LoVo (cell line): ENCODE data around the gene ZNF276.
"Not testable (repeated sequence)": the region's sequence is repeated elsewhere in the genome, so short reads cannot be mapped to it uniquely, and the experiment has no call there.

Source experiments
- DNase-seq: peaks from one replicate; pipeline ENCODE4 v3.0.0-alpha.2; 2016; ENCODE audit warnings: low spot score

Gene ZNF276, protein sequence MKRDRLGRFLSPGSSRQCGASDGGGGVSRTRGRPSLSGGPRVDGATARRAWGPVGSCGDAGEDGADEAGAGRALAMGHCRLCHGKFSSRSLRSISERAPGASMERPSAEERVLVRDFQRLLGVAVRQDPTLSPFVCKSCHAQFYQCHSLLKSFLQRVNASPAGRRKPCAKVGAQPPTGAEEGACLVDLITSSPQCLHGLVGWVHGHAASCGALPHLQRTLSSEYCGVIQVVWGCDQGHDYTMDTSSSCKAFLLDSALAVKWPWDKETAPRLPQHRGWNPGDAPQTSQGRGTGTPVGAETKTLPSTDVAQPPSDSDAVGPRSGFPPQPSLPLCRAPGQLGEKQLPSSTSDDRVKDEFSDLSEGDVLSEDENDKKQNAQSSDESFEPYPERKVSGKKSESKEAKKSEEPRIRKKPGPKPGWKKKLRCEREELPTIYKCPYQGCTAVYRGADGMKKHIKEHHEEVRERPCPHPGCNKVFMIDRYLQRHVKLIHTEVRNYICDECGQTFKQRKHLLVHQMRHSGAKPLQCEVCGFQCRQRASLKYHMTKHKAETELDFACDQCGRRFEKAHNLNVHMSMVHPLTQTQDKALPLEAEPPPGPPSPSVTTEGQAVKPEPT

DNA sequence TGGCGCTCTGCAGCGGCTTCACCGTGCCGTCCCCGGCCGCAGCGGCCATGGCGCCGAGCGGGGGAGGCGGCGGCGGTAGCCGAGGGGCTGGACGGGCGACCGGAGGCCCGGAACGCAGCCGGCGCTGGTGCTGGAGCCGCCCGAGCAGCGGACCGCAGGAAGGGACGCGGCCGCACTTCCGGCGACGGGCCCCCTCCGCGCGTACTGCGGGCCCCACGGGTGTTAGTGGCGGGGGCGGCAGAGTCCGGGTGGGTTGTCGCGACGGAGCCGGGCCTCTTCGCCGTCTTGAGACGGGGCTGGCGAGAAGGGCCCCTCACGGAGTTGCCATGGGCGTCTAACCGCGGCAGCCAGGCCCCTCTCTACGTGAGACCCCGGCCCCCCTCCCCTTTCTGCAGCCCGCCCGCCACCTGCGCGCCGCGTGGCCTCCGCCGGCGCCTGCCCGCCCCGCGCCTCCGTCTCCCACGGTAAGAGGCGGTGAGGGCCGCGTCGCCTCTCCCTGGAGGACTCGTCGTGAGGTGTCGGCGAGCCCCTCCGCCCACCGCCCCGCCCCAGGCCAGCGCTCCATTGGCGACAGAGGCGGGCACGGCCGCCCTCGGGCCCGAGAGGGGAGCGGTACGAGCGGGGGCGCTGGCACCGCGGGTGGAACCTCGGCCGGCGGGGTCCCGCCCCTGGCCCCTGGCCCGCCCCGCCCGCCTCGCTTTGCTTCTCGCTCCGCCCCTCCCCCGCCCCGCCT lies at the start of gene ZNF276, which contains the start of gene VPS9D1:
Gene ZNF276 (plus strand): TSS at position 725 of the 733 bp plus-strand sequence. CDS start 104 bp downstream, outside the sequence.
Gene VPS9D1 (minus strand): TSS at position 86 of the 733 bp plus-strand sequence. CDS start 37 bp downstream, at position 49.
- peak; percentile 83 for DNase-seq

- not testable (repeated sequence) for DNase-seq
Measured at GRCh38 chr16:89671565-89671964, 49.8 kb upstream of the ZNF276 start.

GRCh38 chr16:89672177-89672941 lies 49.0 kb upstream of the ZNF276 start:
- no peak for DNase-seq

DNA sequence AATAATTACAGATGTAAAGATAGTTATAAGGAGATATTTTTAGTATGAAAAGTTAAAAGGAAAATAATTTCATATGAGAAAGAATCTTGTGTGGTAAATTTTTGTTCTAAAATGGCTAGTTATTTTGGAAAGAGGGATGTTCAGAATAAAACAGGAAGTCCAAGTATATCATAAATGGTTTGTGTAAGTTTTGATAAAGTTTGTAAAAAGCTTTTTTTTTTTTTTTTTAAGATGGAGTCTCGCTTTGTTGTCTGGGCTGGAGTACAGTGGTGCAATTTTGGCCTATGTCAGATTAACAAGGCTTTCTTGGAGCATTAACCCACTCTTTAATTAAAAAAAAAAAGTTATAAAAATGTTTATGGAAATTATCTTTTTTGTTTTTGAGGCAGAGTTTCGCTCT lies 43.1 kb upstream of the ZNF276 start:
- DNase-seq: no peak

GRCh38 chr16:89685916-89686315 lies 35.4 kb upstream of the ZNF276 start:
- no peak for DNase-seq

DNA sequence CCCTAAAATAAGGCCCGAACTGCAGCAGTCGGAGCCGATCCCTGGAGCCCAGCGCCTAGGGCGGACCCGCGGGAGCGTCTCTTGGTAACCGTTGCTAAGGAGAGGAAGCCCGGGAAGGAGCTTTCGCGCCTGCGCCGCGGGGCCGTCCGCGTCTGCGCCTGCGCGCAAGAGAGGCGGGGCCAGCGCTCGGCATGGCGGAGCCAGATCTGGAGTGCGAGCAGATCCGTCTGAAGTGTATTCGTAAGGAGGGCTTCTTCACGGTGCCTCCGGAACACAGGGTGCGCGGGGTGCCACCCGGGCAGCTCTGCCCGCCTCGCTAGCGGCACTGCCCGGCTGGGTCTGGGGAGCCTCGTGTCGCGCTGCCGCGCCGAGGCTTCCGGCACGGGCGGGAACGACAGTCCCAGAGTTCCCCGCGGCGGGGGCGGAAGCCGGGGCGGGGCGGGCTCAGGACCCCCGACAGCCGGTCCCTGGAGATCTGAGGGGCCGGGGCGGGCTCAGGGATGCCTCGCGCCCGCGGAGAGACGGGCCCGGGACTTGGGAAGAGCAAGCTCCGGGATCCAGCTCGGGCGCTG lies 34.7 kb upstream of the ZNF276 start, which contains the start of gene CDK10:
Gene CDK10 (plus strand): TSS at position 170 of the 572 bp plus-strand sequence. CDS start 22 bp downstream, at position 192.
- peak; percentile 93 for DNase-seq

GRCh38 chr16:89687092-89687940 lies 34.0 kb upstream of the ZNF276 start:
- DNase-seq: peak; percentile 78

- DNase-seq: no peak
Measured at GRCh38 chr16:89688395-89688794, 32.9 kb upstream of the ZNF276 start.

GRCh38 chr16:89689142-89689541 lies 32.2 kb upstream of the ZNF276 start:
- no peak for DNase-seq

DNA sequence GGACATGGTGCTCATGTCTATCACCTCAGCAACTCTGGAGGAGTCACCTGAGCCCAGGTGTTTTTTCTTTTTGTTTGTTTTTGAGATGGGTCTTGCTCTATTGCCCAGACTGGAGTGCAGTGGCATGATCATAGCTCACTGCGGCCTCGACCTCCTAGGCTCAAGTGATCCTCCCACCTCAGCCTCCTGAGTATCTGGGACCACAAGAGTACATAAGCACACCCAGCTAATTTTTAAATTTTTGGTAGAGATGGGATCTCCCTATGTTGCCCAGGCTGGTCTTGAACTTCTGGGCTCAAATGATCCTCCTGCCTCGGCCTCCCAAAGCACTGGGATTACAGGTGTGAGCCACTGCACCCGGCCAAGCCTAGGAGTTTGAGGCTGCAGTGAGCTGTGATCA lies 31.7 kb upstream of the ZNF276 start:
- not testable (repeated sequence) for DNase-seq

DNA sequence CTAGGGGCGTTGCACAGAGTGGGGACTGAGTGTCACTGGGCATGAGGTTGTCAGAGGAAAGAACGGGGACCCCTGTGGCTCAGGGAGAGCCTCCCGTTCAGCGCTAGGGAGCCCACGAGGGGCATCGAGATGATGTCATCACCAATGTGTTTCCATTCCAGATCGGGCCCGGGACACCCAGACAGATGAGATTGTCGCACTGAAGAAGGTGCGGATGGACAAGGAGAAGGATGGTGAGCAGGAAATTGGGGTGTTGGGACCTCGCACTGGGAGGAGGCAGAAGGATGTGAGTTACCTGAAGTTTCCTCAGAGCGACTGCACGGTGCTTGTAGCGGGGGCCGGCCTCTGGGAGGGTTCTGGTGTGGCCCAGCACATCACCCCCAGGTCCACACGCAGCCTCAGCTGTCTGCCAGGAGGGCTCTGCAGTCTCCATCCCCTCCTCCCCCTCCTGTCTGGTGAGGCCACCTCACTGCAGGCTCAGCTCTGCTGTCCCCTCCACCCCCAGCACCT lies 30.9 kb upstream of the ZNF276 start:
- DNase-seq: no peak

GRCh38 chr16:89691231-89691985 lies 29.9 kb upstream of the ZNF276 start:
- DNase-seq: no peak

DNA sequence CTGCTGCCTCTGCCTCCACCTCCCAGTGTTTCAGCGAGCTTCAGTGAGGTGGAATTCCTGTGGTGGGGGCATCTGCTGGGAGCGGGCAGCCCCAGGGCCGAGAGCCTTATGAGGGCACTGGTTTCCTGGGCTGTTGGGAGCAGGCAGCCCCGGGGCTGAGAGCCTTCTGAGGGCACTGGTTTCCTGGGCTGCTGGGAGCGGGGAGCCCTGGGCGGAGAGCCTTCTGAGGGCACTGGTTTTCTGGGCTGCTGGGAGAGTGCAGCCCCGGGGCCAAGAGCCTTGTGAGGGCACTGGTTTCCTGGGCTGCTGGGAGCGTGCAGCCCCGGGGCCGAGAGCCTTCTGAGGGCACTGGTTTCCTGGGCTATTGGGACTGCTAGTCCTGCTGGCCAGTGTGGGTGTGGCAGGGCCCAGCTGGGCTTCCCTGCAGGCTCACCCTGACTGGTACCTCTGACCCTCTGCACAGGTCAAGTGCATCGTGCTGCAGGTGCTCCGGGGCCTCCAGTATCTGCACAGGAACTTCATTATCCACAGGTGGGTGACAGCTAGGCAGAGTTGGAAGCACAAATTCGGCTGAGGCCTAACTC lies 29.3 kb upstream of the ZNF276 start:
- no peak for DNase-seq

DNA sequence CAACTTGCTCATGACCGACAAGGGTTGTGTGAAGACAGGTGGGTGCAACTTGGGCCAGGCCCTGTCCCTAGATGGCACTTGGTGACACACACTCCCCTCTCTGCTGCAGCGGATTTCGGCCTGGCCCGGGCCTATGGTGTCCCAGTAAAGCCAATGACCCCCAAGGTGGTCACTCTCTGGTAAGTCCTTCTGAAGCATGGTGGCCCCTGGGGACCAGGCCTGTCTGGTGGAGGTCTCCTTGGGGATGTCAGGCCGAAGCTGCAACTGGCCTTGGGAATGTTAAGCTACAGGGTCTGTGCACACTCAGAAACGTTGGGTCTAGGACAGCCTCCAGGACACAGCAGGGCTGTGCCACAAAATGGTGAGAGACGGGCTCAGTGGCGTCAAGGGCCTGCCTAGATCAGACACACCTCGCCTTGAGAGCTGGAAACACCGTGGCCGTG lies 28.0 kb upstream of the ZNF276 start:
- no peak for DNase-seq

- DNase-seq: no peak
Measured at GRCh38 chr16:89693931-89694783, 27.2 kb upstream of the ZNF276 start.

GRCh38 chr16:89694784-89695085 lies 26.6 kb upstream of the ZNF276 start:
- DNase-seq: not testable (repeated sequence)

DNA sequence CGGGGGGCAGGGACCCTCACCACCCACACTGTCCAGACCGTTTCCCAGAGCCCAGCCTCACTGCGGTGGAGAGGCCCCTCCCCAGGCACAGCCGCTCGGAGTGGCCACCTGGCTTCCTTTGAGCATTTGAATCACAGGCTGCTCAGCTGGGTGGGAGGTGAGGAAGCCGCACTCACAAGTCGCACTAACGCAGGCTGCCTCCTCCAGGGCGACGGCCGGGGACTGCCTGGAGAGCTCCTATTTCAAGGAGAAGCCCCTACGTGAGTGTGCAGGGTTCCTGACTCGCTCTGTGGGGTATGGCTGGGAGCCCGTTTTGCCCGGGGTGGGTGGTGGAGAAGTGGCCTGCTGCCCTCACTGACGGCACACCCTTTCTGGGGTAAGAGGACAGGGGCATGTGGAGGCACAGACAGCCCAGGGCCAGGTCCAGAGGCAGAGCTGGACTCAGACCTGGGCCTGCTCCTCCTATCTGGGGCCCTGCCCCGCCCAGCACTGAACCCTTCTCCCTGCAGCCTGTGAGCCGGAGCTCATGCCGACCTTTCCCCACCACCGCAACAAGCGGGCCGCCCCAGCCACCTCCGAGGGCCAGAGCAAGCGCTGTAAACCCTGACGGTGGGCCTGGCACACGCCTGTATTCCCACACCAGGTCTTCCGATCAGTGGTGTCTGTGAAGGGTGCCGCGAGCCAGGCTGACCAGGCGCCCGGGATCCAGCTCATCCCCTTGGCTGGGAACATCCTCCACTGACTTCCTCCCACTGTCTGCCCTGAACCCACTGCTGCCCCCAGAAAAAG lies 26.1 kb upstream of the ZNF276 start:
- DNase-seq: no peak
